ENCODE measurements around the gene JAK1.
A peak's percentile ranks its signal among the peaks of the same experiment; 100 is the strongest.

- TF ChIP-seq RAD21 (IDR thresholded peaks at IDR 0.05; ENCODE audit: low read depth): 0 out of 2 replicates have a peak, but pooled peaks have one; percentile 11
- no peak for TF ChIP-seq REST (IDR thresholded peaks at IDR 0.05; ENCODE audit: low read depth)
- TF ChIP-seq TCF12 (IDR thresholded peaks at IDR 0.05; ENCODE audit: low read depth): peak; percentile 85
- peak; percentile 83 for TF ChIP-seq EP300 (IDR thresholded peaks at IDR 0.05; ENCODE audit: borderline replicate concordance)
- TF ChIP-seq USF1 (IDR thresholded peaks at IDR 0.05): no peak
- TF ChIP-seq YY1 (IDR thresholded peaks at IDR 0.05; ENCODE audit: low read depth): no peak
- TF ChIP-seq CREB1 (IDR thresholded peaks at IDR 0.05; ENCODE audit: low read depth): no peak
- TF ChIP-seq ZBTB7A (IDR thresholded peaks at IDR 0.05; ENCODE audit: low read depth): no peak
- TF ChIP-seq EGR1 (IDR thresholded peaks at IDR 0.05): no peak
- peak; percentile 76 for TF ChIP-seq TEAD4 (IDR thresholded peaks at IDR 0.05)
- no peak for TF ChIP-seq TAF1 (IDR thresholded peaks at IDR 0.05; ENCODE audit: low read depth)
These were observed 68.1 kb downstream of the JAK1 start for GRCh38 chr1:64898107-64898861.

Measured in Ishikawa (cell line).